ENCODE data around the gene MRPS15.

Gene MRPS15

GRCh38 chr1:36457691-36458090, 6.5 kb downstream of the MRPS15 start:
- DNase-seq (ENCODE audit: low spot score): peak; percentile 31

DNA sequence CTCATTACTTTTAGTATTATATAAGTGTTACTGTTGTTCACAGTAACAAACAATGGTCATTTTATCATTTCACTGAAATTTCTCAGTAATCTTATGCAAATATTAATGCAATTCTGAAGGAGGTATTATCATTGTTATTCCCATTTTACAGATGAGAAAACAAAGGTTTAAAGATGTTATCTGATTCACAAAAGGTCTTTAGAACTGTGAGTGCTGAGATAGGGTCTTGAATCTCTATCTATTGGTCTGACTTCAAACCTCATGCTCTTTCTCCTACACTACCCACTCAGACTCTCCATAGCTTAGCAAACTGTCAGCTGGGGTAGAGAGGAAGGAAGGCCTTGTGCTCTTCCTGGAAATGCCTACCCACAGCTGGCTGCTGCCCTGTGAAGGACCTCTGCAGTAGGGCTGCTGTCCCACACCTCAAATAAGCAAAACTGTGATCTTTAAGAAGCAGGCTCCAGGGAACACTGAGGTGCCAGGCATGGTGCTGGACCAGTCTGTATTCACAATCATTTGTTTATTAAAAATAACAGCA, 7.7 kb downstream of the MRPS15 start:
- DNase-seq (ENCODE audit: low spot score): no peak

GRCh38 chr1:36455386-36455785, 8.8 kb downstream of the MRPS15 start:
- no peak for DNase-seq (ENCODE audit: low spot score)

DNA sequence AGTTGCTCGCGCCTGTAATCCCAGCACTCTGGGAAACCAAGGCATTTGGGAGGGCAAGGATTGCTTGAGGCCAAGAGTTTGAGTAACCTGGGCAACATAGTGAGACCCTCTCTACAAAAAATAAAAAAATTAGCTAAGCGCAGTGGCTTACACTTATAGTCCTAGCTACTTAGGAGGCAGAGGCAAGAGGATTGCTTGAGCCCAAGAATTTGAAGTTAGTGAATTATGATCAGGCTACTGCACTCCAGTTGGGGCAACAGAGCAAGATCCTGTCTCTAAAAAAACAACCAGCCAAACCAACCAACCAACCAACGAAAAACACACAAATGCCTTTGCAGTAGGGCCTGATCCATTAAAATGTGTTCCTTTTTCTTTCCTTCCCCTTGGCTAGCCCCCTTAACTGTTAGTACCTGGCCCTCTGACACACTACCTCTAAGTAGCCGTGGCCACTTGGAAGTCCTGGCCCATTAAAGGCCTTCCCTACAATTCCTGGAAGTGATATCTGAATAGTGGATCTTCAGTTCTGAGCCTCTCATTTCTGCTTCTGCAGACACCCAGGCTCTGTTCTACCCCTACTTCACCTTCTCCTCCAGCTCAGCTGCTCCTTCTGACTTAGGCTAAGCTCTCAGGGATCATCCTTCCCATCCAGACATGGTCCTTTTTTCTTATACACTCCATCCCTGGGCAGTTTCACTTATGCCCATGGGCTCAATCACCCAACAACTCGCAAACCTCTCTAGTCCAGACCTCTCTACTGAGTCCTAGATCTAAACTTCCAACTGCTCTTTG, 10.4 kb downstream of the MRPS15 start:
- DNase-seq (ENCODE audit: low spot score): no peak

DNA sequence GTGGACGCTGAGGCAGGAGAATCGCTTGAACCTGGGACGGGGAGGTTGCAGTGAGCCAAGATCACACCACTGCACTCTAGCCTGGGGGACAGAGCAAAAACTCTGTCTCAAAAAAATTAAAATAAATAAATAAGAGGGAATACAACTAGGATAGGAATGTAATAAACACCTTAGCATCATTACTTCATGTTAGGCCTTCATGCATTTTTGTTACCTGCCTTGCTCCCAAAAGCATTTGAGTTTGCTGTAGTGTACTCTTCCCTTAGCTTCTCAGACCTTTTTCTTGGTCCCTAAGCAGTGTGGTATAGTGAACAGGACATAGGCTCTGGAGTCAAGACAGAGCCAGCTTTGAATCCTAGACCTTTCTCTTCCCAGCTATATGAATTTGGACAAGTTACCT, 11.1 kb downstream of the MRPS15 start:
- no peak for DNase-seq (ENCODE audit: low spot score)

DNA sequence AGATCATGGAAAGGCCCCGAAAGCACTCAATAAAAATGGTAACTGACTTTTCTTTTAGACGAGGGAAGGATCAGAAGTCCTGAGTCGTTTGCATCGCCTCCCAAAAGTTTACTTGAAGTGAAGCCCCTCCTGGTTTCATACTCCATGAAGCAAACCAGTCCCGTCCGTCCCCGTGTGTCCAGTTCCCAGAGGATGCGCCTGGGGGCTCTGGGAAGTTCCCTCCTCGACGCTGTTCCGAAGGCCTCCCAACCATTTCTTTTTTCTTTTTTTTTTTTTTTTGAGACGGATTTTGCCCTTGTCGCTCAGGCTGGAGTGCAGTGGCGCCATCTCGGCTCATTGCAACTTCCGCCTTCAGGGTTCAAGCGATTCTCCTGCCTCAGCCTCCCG, 13.3 kb downstream of the MRPS15 start:
- no peak for DNase-seq (ENCODE audit: low spot score)

DNA sequence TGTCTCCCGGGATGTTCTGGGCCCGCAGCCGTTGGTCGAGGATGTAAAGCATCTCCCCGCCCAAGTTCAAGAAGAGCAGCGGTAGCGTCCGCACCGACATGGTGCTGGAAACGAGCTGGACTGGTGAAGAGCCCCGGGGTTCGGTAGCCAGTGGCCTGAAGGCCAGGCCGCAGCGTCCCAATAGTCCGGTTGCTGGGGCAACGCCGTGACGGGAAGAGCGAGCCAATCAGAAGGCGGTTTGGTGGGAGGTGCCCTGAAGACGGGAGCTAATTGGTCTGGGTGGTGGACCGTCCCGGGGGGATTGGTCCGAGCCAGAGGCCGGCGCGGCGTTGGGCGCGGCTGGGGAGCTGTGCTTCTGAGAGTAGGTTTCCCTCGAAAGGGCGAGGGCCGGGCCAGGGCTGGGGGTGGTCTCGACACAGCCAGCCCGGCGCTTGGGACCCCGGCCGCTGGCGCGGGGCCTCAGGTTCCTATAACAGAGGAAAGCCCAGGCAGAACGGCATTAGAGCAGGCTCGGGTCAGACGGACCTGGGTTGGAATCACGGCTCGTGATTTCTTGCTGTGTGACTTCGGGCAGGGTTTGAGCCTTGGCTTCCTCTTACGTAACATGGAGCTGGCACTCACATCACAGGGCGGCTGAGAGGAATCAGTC, 13.8 kb downstream of the MRPS15 start, which contains the start of gene OSCP1:
TSS of gene OSCP1 (minus strand) at position 182 of the 649 bp plus-strand sequence. CDS start at position 100, 82 bp downstream.
- DNase-seq (ENCODE audit: low spot score): peak; percentile 87

DNA sequence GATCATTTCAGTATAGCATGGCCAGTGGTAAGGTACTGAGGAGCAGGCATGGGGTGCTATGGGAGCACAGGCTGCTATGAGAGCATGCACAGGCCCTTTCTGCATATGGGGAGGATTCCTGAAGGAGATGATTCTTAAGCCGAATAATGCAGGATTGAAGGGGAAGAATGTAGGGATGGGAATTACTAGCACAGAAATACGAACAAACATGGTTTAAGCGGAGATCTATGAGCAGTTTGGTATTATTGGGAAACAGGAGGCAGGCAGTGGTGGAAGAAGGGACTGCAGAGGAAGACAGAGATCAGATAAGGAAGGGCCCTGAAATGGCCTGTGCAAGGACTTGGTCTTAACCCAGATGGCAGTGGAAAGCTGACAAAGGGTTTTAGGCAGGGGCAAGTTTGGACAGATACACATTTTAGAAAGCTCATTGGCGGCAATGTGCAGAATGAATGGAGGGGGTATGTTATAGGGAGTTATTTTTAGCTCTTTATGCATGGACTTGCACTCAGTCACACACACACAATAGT, 15.6 kb downstream of the MRPS15 start:
- DNase-seq (ENCODE audit: low spot score): no peak

- no peak for DNase-seq (ENCODE audit: low spot score)
These were observed 16.7 kb downstream of the MRPS15 start for GRCh38 chr1:36447450-36447849.

- DNase-seq (ENCODE audit: low spot score): no peak
These were observed 17.4 kb downstream of the MRPS15 start for GRCh38 chr1:36446746-36447145.

DNA sequence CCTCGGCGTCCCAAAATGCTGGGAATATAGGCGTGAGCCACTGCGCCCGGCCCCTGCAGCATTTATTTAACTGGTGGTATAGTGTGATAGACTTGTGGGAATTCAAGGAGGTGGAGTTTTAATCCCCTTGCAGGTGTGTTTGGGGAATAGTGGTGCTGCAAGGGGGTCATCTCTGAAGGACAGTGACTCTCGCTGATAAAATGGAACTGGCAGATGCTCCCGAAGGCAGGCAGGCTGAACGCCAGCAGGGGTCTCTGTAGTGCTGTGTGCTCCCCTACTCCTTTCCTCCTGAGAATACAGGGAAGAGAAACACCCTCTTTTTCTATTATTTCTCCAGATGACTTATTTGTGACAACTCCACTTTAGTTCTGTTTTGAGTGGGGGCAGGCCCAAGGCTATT, 17.9 kb downstream of the MRPS15 start:
- peak; percentile 16 for DNase-seq (ENCODE audit: low spot score)

DNA sequence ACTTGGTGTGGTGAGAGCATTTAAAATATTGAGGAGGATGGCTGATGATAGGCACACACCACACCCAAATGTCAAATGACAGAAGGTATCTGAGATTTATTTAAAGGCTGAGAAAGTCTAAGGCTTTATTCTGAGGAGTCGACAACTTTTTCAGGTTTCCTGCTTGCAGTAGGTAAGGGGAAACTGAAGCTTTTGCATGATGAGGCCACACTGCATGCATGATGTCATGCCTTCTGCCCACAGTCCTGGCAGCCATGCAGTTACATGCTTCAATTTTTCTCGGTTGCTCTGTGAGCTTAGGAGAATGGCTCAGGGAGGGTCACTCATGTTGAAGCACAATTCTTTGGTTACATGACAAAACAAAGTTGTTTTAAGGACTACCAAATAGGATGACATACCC, 20.9 kb downstream of the MRPS15 start:
- DNase-seq (ENCODE audit: low spot score): no peak

GRCh38 chr1:36442337-36442736, 21.8 kb downstream of the MRPS15 start:
- DNase-seq (ENCODE audit: low spot score): no peak

DNA sequence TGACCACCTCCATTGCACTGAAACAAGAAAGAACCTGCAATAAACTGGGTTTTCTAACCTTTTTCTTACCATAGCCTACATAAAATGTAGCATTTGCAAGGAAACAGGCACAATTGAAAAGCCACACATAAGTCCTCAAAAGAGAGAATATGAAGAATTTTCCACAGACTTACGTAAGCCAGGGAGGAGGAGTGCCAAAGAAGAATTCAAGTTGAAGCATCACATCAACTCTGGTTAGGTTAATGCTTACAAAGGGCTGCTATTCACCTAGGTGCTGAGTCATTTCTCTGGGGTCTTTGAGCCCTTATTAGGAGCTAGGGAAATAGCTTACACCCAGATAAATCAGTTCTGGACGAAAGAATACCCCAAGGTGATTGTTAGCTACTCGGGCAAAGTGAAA, 23.5 kb downstream of the MRPS15 start:
- no peak for DNase-seq (ENCODE audit: low spot score)

DNA sequence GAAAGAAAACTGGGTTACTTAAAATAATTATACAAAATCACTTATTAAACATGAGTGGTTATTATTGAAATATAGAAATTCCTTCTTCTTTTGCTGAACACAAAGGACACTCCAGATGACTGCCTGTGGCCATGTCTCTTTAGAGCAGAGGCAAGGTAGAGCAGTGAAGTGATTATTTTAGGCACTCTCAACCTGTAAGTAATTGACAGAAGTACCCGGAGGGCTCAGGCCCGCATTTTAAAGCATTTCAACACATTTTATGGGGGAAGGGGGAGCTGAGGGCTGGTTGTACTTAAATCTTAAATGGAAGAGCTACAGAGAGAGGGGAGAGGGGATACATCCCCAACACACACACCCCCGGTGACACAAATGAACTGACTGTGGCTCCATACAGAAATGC, 24.1 kb downstream of the MRPS15 start:
- no peak for DNase-seq (ENCODE audit: low spot score)

DNA sequence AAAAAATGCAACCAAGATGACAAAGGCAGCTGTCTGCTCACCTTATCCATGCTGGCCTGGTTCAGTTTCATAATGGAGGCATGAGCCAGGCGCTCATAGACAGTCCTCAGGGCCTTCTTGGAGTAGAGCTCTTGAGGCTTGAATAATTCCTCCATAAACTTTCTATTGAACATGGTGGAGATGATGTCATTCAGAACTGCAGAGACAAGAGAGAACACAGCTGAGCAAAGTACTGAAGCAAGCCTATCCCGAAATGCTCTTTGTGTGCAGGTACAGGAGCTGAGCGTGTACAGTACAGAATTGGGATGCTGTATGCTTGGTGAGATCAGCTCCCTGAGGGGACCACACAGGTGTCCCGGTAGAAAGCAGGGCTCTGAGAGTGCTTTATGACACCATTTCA, 25.5 kb downstream of the MRPS15 start:
- no peak for DNase-seq (ENCODE audit: low spot score)

DNA sequence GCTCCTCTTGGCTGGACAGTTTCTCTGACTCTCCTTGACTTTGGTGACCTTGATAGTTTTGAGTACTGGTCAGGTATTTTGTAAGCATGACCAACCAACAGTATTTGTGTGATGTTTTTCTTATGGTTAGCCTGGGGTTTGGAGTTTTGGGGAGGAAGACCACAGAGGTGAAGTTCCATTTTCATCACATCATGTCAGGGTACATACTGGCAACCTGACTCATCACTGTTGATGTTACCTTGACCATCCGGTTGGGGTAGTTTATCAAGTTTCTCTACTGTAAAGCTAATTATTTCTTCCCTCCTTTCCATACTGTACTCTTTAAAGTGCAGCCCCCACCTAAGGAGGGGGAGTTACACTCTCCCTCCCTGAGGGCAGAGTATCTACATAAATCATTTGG, 27.4 kb downstream of the MRPS15 start:
- no peak for DNase-seq (ENCODE audit: low spot score)

GRCh38 chr1:36433102-36433501, 31.1 kb downstream of the MRPS15 start:
- no peak for DNase-seq (ENCODE audit: low spot score)

GRCh38 chr1:36432616-36433015, 31.6 kb downstream of the MRPS15 start:
- no peak for DNase-seq (ENCODE audit: low spot score)

GRCh38 chr1:36425791-36426190, 38.4 kb downstream of the MRPS15 start:
- DNase-seq (ENCODE audit: low spot score): no peak

- no peak for DNase-seq (ENCODE audit: low spot score)
These were observed 42.5 kb downstream of the MRPS15 start for GRCh38 chr1:36421649-36422048.

- peak; percentile 90 for DNase-seq (ENCODE audit: low spot score)
These were observed 43.3 kb downstream of the MRPS15 start for GRCh38 chr1:36420836-36421317.

GRCh38 chr1:36420409-36420808, 43.8 kb downstream of the MRPS15 start:
- peak; percentile 27 for DNase-seq (ENCODE audit: low spot score)

Measured in CD4-positive, alpha-beta T cell treated with Interleukin-6 at 100 ng/mL for 8 hours (primary cell).